ENCODE data around the gene GNAT3. TPM values are rescaled to one million over a fixed set of nuclear protein-coding genes. Genes with fewer than 3 reads are reported as not detected.

The GNAT3 gene
- total and polyA plus RNA-seq, 2 of the 8 experiments (the other 6 are each of a cell fraction or from before 2014, with no cell fraction given) = not detected

GRCh38 chr7:80524693-80525092 lies 12.8 kb upstream of the GNAT3 start (continued):
- TF ChIP-seq CHD7 (IDR thresholded peaks at IDR 0.05; ENCODE audit: insufficient replicate concordance, low read length) = no peak
- TF ChIP-seq TCF12 (IDR thresholded peaks at IDR 0.05; ENCODE audit: low read depth, low read length) = no peak
- no peak for TF ChIP-seq KDM4A (IDR thresholded peaks at IDR 0.05; ENCODE audit: low read depth, low read length, severe bottlenecking)
- no peak for TF ChIP-seq JUND (IDR thresholded peaks at IDR 0.05; ENCODE audit: low read length)
- no peak for TF ChIP-seq CTBP2 (IDR thresholded peaks at IDR 0.05; ENCODE audit: borderline replicate concordance, insufficient read depth, insufficient read length, low read length)
- TF ChIP-seq TEAD4 (IDR thresholded peaks at IDR 0.05; ENCODE audit: low read depth, low read length) = no peak

Measured in H1 (cell line).